Panc1 (cell line): ENCODE results near the gene AFG1L.

ENCODE experiments used
- POLR2AphosphoS5 ChIP-seq: IDR thresholded peaks from 2 replicates; pipeline ENCODE4 v1.6.1; 2012; ENCODE audit warnings: mild to moderate bottlenecking, low read depth, low read length, moderate library complexity
- REST ChIP-seq, 2 experiments: IDR thresholded peaks; 2 replicates each; pipeline ENCODE4 v1.6.1; 2011 to 2012; ENCODE audit warnings: low read depth in 2 of 2, control low read depth in 1 of 2, low read length in 1 of 2, mild to moderate bottlenecking in 1 of 2, moderate library complexity in 1 of 2; ENCODE audit not compliant: insufficient read depth in 1 of 2
- TCF7L2 ChIP-seq: IDR thresholded peaks from 2 replicates; pipeline ENCODE4 v1.6.1; 2011; ENCODE audit warnings: mild to moderate bottlenecking, low read depth, low read length, inconsistent platforms
- TF ChIP-seq, protein P1 (sequence below): fragments of 450-650 bp; IDR thresholded peaks from 2 replicates; pipeline ENCODE4 v1.5.1; 2017; ENCODE audit warnings: mild to moderate bottlenecking

GRCh38 chr6:108455688-108456087, 160.8 kb downstream of the AFG1L start:
- TF ChIP-seq, protein P1, sequence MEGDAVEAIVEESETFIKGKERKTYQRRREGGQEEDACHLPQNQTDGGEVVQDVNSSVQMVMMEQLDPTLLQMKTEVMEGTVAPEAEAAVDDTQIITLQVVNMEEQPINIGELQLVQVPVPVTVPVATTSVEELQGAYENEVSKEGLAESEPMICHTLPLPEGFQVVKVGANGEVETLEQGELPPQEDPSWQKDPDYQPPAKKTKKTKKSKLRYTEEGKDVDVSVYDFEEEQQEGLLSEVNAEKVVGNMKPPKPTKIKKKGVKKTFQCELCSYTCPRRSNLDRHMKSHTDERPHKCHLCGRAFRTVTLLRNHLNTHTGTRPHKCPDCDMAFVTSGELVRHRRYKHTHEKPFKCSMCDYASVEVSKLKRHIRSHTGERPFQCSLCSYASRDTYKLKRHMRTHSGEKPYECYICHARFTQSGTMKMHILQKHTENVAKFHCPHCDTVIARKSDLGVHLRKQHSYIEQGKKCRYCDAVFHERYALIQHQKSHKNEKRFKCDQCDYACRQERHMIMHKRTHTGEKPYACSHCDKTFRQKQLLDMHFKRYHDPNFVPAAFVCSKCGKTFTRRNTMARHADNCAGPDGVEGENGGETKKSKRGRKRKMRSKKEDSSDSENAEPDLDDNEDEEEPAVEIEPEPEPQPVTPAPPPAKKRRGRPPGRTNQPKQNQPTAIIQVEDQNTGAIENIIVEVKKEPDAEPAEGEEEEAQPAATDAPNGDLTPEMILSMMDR = no peak
- no peak for TF ChIP-seq POLR2AphosphoS5
- no peak for TF ChIP-seq REST (IDR thresholded peaks at IDR 0.05; ENCODE audit: insufficient read depth in 1 of 2, low read depth in 2 of 2, low read length in 1 of 2)
- no peak for TF ChIP-seq TCF7L2
